Endodermal cell (in vitro differentiated cells): ENCODE results near the gene PIK3R5. TPM values are rescaled to one million over a fixed set of nuclear protein-coding genes. Genes with fewer than 3 reads are reported as not detected.

Experiments
- DNase-seq: peaks from one replicate; pipeline ENCODE4 v3.0.0-alpha.2; 2017
- H3K27ac ChIP-seq: 2 replicates; pipeline ENCODE4 v1.5.1; 2013; ENCODE audit warnings: mild to moderate bottlenecking, low read depth, low read length, moderate library complexity
- H3K27me3 ChIP-seq: 2 replicates; pipeline ENCODE4 v1.6.1; 2013; ENCODE audit warnings: mild to moderate bottlenecking, low read length, moderate library complexity; ENCODE audit not compliant: insufficient read depth, control insufficient read depth, poor library complexity, severe bottlenecking
- H3K36me3 ChIP-seq: 2 replicates; pipeline ENCODE4 v1.7.0; 2013; ENCODE audit warnings: mild to moderate bottlenecking, low read length, moderate library complexity; ENCODE audit not compliant: control insufficient read depth, insufficient read depth
- H3K4me1 ChIP-seq: one replicate; pipeline ENCODE4 v1.7.0; 2013; ENCODE audit warnings: low read length; ENCODE audit not compliant: control insufficient read depth, insufficient read depth
- H3K4me3 ChIP-seq: 2 replicates; pipeline ENCODE4 v1.5.1; 2013; ENCODE audit warnings: mild to moderate bottlenecking, low read length, moderate library complexity
- H3K9ac ChIP-seq: 2 replicates; pipeline ENCODE4 v1.6.1; 2013; ENCODE audit warnings: mild to moderate bottlenecking, low read length, moderate library complexity; ENCODE audit not compliant: poor library complexity, severe bottlenecking; ENCODE audit errors: extremely low read depth
- H3K9me3 ChIP-seq: 2 replicates; pipeline ENCODE4 v1.6.1; 2013; ENCODE audit warnings: mild to moderate bottlenecking, low read length, moderate library complexity; ENCODE audit not compliant: control insufficient read depth
- H3K27ac Mint-ChIP-seq: 2 replicates; pipeline ENCODE4 v1.8.0; 2020; ENCODE audit warnings: mixed read lengths
- H3K27me3 Mint-ChIP-seq: 2 replicates; pipeline ENCODE4 v1.8.0; 2021; ENCODE audit warnings: mild to moderate bottlenecking, mixed read lengths; ENCODE audit not compliant: insufficient read depth
- H3K36me3 Mint-ChIP-seq: 2 replicates; pipeline ENCODE4 v1.8.0; 2020; ENCODE audit warnings: low read depth, mixed read lengths
- H3K4me1 Mint-ChIP-seq: 2 replicates; pipeline ENCODE4 v1.8.0; 2020; ENCODE audit warnings: mixed read lengths
- H3K4me3 Mint-ChIP-seq: 2 replicates; pipeline ENCODE4 v1.8.0; 2020; ENCODE audit warnings: mild to moderate bottlenecking, moderate library complexity, mixed read lengths
- H3K9me3 Mint-ChIP-seq: 2 replicates; pipeline ENCODE4 v1.8.0; 2020; ENCODE audit warnings: mild to moderate bottlenecking, mixed read lengths
- WGBS, 2 experiments: methylation state at CpG; one replicate each; pipeline versions ENCODE4 v1.1.5 to v1.1.7; 2013; ENCODE audit warnings: missing lambda C conversion rate in 2 of 2, mixed read lengths in 1 of 2; ENCODE audit not compliant: insufficient coverage in 1 of 2, insufficient read length in 1 of 2; 5-methylcytosine and 5-hydroxymethylcytosine counted together
- total RNA-seq, 2 donors: library from RNA; stranded (reverse); fragmentation: NEBNext Ultra II Directional in 1 of 2; extraction: Animal tissue kit (Norgen Biotek cat#: 25700) in 1 of 2; gene quantifications; 2 replicates in 1 of 2; 3 replicates in 1 of 2; pipeline ENCODE4 v1.2.1, GENCODE V29; 2021
- TF ChIP-seq, protein P1 (sequence below): fragments of 200-600 bp; sonication (generic); conservative IDR thresholded peaks from 2 replicates; pipeline ENCODE4 v1.5.0; 2021; ENCODE audit warnings: antibody characterized with exemption, mild to moderate bottlenecking

Gene PIK3R5
- total RNA-seq, 2 donors from 2014 or later = 10.4 to 37.0 TPM

DNA sequence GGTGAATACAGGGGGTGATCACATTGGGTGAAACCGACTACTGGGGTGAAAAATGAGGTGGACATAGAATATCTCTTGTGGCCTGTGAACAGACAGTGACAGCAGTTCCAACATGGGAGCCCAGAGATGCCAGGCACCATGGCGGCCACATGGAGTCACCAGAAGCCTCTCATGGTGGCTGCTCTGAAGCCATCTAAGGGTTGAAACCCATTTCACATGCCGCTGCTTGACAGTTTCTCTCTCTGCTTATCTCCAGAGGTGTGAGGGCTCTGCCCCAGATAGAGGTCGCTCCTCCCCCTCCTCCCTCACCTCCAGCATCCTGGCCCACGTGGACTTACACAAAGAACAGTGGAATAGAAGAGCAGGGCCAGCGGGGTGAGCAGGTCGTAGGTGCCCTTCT, 60.2 kb downstream of the PIK3R5 start:
- Mint-ChIP-seq H3K4me3 (no peak overlapping the region), H3K36me3 (no peaks in the 10 kb centered on the region), H3K27me3 (peaks cover 6% of the 10 kb centered on the region), H3K9me3 (no peaks in the 10 kb centered on the region), H3K4me1 (peaks cover 3% of the 10 kb centered on the region), H3K27ac (no peak overlapping the region)
- 84% methylated on average over 4 to 7 of the region's 7 CpGs for WGBS, 2 experiments
- TF ChIP-seq, protein P1, sequence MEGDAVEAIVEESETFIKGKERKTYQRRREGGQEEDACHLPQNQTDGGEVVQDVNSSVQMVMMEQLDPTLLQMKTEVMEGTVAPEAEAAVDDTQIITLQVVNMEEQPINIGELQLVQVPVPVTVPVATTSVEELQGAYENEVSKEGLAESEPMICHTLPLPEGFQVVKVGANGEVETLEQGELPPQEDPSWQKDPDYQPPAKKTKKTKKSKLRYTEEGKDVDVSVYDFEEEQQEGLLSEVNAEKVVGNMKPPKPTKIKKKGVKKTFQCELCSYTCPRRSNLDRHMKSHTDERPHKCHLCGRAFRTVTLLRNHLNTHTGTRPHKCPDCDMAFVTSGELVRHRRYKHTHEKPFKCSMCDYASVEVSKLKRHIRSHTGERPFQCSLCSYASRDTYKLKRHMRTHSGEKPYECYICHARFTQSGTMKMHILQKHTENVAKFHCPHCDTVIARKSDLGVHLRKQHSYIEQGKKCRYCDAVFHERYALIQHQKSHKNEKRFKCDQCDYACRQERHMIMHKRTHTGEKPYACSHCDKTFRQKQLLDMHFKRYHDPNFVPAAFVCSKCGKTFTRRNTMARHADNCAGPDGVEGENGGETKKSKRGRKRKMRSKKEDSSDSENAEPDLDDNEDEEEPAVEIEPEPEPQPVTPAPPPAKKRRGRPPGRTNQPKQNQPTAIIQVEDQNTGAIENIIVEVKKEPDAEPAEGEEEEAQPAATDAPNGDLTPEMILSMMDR = no peak
- H3K9ac ChIP-seq = no peak overlapping the region
- H3K36me3 ChIP-seq = no peaks in the 10 kb centered on the region
- DNase-seq = peak; percentile 58
- H3K4me3 ChIP-seq = no peak overlapping the region
- no peaks in the 10 kb centered on the region for H3K4me1 ChIP-seq
- no peaks in the 10 kb centered on the region for H3K27me3 ChIP-seq
- H3K27ac ChIP-seq = no peak overlapping the region
- no peaks in the 10 kb centered on the region for H3K9me3 ChIP-seq

DNA sequence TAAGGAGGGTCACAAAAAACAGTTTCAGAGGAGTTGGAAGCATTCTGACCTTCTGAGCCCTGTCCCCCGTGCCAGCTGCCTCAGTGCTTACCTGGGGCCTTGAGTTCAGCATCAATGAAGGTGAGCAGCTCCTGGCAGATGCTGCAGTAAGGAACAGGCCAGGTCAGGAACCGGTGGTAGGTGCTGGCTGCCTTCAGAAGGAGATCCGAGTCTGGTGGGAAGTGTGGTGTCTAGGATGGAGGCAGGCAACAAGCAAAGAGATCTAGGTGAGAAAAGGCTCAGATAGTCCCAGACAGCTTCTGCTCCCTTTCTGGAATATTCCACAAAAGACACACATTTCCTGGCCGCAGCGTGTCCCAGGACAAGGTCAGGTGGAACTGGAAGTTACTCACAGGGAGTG, 60.8 kb downstream of the PIK3R5 start:
- H3K27ac Mint-ChIP-seq = no peak overlapping the region
- H3K27me3 Mint-ChIP-seq = peaks cover 6% of the 10 kb centered on the region
- H3K4me3 Mint-ChIP-seq = no peak overlapping the region
- no peaks in the 10 kb centered on the region for H3K9me3 Mint-ChIP-seq
- Histone ChIP-seq H3K4me3 (no peak overlapping the region), H3K27me3 (no peaks in the 10 kb centered on the region), H3K9ac (no peak overlapping the region), H3K4me1 (no peaks in the 10 kb centered on the region), H3K36me3 (no peaks in the 10 kb centered on the region), H3K27ac (no peak overlapping the region), H3K9me3 (no peaks in the 10 kb centered on the region)
- TF ChIP-seq, protein P1 = no peak
- no peaks in the 10 kb centered on the region for H3K36me3 Mint-ChIP-seq
- whole genome bisulfite sequencing, 2 experiments = 83 to 94% methylated on average over 2 to 5 of the region's 5 CpGs
- H3K4me1 Mint-ChIP-seq = peaks cover 3% of the 10 kb centered on the region
- peak; percentile 28 for DNase-seq

DNA sequence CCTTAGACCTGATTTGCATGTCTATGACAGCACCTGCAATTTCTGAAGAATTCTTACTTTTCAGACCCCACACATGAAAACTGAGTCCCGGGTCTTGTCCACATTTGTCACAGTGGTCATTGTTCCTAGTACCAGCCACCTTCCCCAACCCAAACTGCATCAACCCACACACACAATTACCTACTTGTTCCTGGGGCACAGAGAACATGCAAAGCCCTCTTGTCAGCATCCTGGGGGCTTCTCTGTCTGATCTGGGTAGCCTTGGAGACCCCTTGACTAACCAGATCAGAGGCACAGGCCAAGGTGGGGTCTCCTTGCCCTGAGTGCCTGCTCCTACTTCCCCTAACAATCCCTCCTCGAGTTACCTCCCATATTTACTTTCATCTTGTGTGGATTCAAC, 61.3 kb downstream of the PIK3R5 start:
- Mint-ChIP-seq H3K36me3 (no peaks in the 10 kb centered on the region), H3K4me1 (peaks cover 3% of the 10 kb centered on the region), H3K27me3 (peaks cover 6% of the 10 kb centered on the region), H3K9me3 (no peaks in the 10 kb centered on the region), H3K4me3 (no peak overlapping the region), H3K27ac (no peak overlapping the region)
- peak; percentile 28 for DNase-seq
- no peaks in the 10 kb centered on the region for H3K9me3 ChIP-seq
- H3K4me1 ChIP-seq = no peaks in the 10 kb centered on the region
- TF ChIP-seq, protein P1 = no peak
- no peaks in the 10 kb centered on the region for H3K36me3 ChIP-seq
- WGBS, 2 experiments = 82 to 83% methylated on average over 1 to 2 of the region's 2 CpGs
- no peaks in the 10 kb centered on the region for H3K27me3 ChIP-seq
- H3K9ac ChIP-seq = no peak overlapping the region
- no peak overlapping the region for H3K4me3 ChIP-seq
- no peak overlapping the region for H3K27ac ChIP-seq
